Fibroblast of pulmonary artery (primary cell): Measurements from ENCODE around the gene CD52.
A peak's percentile ranks its signal among the peaks of the same experiment; 100 is the strongest.

Experiments
- DNase-seq: peaks from one replicate; pipeline ENCODE4 v3.0.0-alpha.2; 2010; ENCODE audit warnings: low read depth
- H3K4me3 ChIP-seq: replicated peaks from 2 replicates; pipeline ENCODE4 v1.5.1; 2011; ENCODE audit warnings: low read depth, mild to moderate bottlenecking, control low read depth, low read length, moderate library complexity
- CTCF ChIP-seq: IDR thresholded peaks from 2 replicates; pipeline ENCODE4 v1.5.1; 2011; ENCODE audit warnings: mild to moderate bottlenecking, control low read depth, low read length, inconsistent platforms; ENCODE audit errors: missing control alignments

Gene CD52

GRCh38 chr1:26318338-26319064 is 743 bp downstream of the CD52 start:
- DNase-seq: no peak
- no peak for TF ChIP-seq CTCF
- H3K4me3 ChIP-seq: no peak overlapping the region

GRCh38 chr1:26320896-26321295 is 3.1 kb downstream of the CD52 start:
- no peak for TF ChIP-seq CTCF
- no peak for DNase-seq
- H3K4me3 ChIP-seq: no peak overlapping the region

- DNase-seq: peak; percentile 86
- peak; percentile 92 for TF ChIP-seq CTCF
- no peak overlapping the region for H3K4me3 ChIP-seq
Measured at GRCh38 chr1:26321315-26322041, 3.7 kb downstream of the CD52 start.

- H3K4me3 ChIP-seq: no peak overlapping the region
- no peak for TF ChIP-seq CTCF
- no peak for DNase-seq
Measured at GRCh38 chr1:26322042-26322331, 4.2 kb downstream of the CD52 start.

GRCh38 chr1:26323382-26323781 is 5.6 kb downstream of the CD52 start:
- no peak overlapping the region for H3K4me3 ChIP-seq
- TF ChIP-seq CTCF: no peak
- no peak for DNase-seq

GRCh38 chr1:26324550-26324949 is 6.8 kb downstream of the CD52 start:
- no peak for DNase-seq
- H3K4me3 ChIP-seq: no peak overlapping the region
- no peak for TF ChIP-seq CTCF

- H3K4me3 ChIP-seq: no peak overlapping the region
- TF ChIP-seq CTCF: no peak
- DNase-seq: no peak
Measured at GRCh38 chr1:26327956-26328362, 10.2 kb downstream of the CD52 start.
